HTERT RPE-1 (cell line): ENCODE results near the gene MAB21L2.

ENCODE experiments used
- in situ Hi-C: fragments of 300-500 bp; cut with MboI; formaldehyde crosslinking; loops from 4 replicates; pipeline ENCODE4 v1.14.3; 2020; ENCODE audit warnings: low sequenced_read_pairs

Gene MAB21L2

GRCh38 chr4:150573534-150573933, 8.4 kb upstream of the MAB21L2 start:
- in situ Hi-C loops = no loop called here

GRCh38 chr4:150574678-150575077, 7.3 kb upstream of the MAB21L2 start:
- in situ Hi-C loops = no loop called here

GRCh38 chr4:150577796-150578195, 4.2 kb upstream of the MAB21L2 start:
- in situ Hi-C loops = no loop called here

- in situ Hi-C loops = no loop called here
Observed at GRCh38 chr4:150578745-150579501, 3.0 kb upstream of the MAB21L2 start.

- in situ Hi-C loops = no loop called here
Observed at GRCh38 chr4:150579551-150580234, 2.3 kb upstream of the MAB21L2 start.

GRCh38 chr4:150580306-150580705, 1.6 kb upstream of the MAB21L2 start:
- in situ Hi-C loops = no loop called here

- in situ Hi-C loops = no loop called here
Observed at GRCh38 chr4:150581056-150581605, 820 bp upstream of the MAB21L2 start.

- in situ Hi-C loops = no loop called here
Observed at GRCh38 chr4:150581641-150582051, 305 bp upstream of the MAB21L2 start.

GRCh38 chr4:150582873-150583286, 929 bp downstream of the MAB21L2 start:
- in situ Hi-C loops = no loop called here

GRCh38 chr4:150583287-150584110, 1.5 kb downstream of the MAB21L2 start:
- in situ Hi-C loops = no loop called here

GRCh38 chr4:150584111-150584915, 2.4 kb downstream of the MAB21L2 start:
- in situ Hi-C loops = no loop called here

- in situ Hi-C loops = no loop called here
Observed at GRCh38 chr4:150585611-150586010, 3.7 kb downstream of the MAB21L2 start.

- in situ Hi-C loops = no loop called here
Observed at GRCh38 chr4:150586162-150586810, 4.3 kb downstream of the MAB21L2 start.

GRCh38 chr4:150588316-150588715, 6.4 kb downstream of the MAB21L2 start:
- in situ Hi-C loops = no loop called here

GRCh38 chr4:150589157-150589556, 7.2 kb downstream of the MAB21L2 start:
- in situ Hi-C loops = no loop called here

- in situ Hi-C loops = no loop called here
Observed at GRCh38 chr4:150590631-150591030, 8.7 kb downstream of the MAB21L2 start.

- in situ Hi-C loops = no loop called here
Observed at GRCh38 chr4:150591406-150591805, 9.5 kb downstream of the MAB21L2 start.

- in situ Hi-C loops = no loop called here
Observed at GRCh38 chr4:150591904-150592303, 10.0 kb downstream of the MAB21L2 start.

GRCh38 chr4:150593996-150594395, 12.0 kb downstream of the MAB21L2 start:
- in situ Hi-C loops = no loop called here

- in situ Hi-C loops = no loop called here
Observed at GRCh38 chr4:150598909-150599308, 17.0 kb downstream of the MAB21L2 start.
